Memory B cell (primary cell): ENCODE data around the gene ALKBH6.

Experiments used
- ATAC-seq: fragments of 150-1000 bp; cut with Tn5 transposase; 2 replicates; pipeline ENCODE4 v1.10.0; 2021; ENCODE audit warnings: low read depth, mild to moderate bottlenecking, moderate library complexity
- DNase-seq, 2 donors: peaks; one replicate each; pipeline ENCODE4 v3.0.0; 2022; ENCODE audit warnings: low spot score in 2 of 2
- H3K27ac Mint-ChIP-seq: one replicate; pipeline ENCODE4 v1.8.0; 2022; ENCODE audit warnings: mild to moderate bottlenecking, moderate library complexity, mixed read lengths
- H3K27me3 Mint-ChIP-seq: one replicate; pipeline ENCODE4 v1.8.0; 2022; ENCODE audit warnings: mixed read lengths
- H3K36me3 Mint-ChIP-seq: one replicate; pipeline ENCODE4 v1.8.0; 2022; ENCODE audit warnings: mild to moderate bottlenecking, mixed read lengths
- H3K4me1 Mint-ChIP-seq: one replicate; pipeline ENCODE4 v1.8.0; 2022; ENCODE audit warnings: mixed read lengths
- H3K4me3 Mint-ChIP-seq: one replicate; pipeline ENCODE4 v1.8.0; 2022; ENCODE audit warnings: mild to moderate bottlenecking, moderate library complexity, mixed read lengths
- H3K9me3 Mint-ChIP-seq: one replicate; pipeline ENCODE4 v1.8.0; 2022; ENCODE audit warnings: mixed read lengths

ALKBH6 gene

DNA sequence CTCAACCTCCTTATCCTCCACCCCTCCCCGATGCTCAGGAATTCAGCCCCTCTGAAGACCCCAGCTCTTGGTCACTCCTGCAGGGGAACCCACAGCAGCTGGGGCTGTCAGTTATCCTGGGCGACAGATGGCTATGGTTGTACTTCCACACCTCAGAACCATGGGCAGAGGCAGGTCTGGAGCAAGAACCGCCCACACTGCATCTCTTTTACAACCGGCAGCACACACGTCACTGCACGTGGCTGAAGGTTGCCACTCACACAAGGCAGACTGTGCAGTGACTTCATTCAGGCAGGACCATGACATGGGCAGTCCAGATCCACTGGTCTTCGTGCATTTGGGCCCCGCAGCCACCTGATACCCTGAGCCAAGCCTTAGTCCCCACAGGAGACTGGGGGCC is 40.5 kb downstream of the ALKBH6 start:
- Mint-ChIP-seq H3K36me3 (no peaks in the 10 kb centered on the region), H3K4me1 (no peaks in the 10 kb centered on the region), H3K27me3 (peaks cover 14% of the 10 kb centered on the region), H3K4me3 (no peak overlapping the region), H3K27ac (no peak overlapping the region), H3K9me3 (no peaks in the 10 kb centered on the region)
- no peak for ATAC-seq
- no peak for DNase-seq

DNA sequence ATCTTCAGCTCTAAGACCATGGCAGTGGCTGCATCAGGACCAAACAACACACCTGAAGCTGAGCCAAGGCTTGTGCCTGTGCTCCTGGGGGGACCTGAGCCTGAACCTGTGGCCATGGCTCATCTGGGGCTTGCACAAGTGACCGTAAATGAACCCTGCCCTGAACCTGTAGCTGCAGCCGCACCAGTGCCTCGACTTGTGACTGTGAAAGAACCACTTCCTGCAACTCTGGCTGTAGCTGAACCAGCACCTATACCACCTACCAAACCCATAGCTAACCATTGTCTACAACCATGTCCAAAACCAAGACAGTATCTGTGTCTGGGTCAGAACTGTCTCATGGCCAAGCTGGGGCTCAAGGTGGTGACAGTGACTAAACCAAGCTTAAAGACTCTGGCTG is 47.2 kb downstream of the ALKBH6 start:
- no peaks in the 10 kb centered on the region for H3K9me3 Mint-ChIP-seq
- no peak overlapping the region for H3K27ac Mint-ChIP-seq
- H3K36me3 Mint-ChIP-seq = no peaks in the 10 kb centered on the region
- no peak overlapping the region for H3K4me3 Mint-ChIP-seq
- DNase-seq (no peak), ATAC-seq (no peak)
- H3K4me1 Mint-ChIP-seq = no peaks in the 10 kb centered on the region
- peaks cover 13% of the 10 kb centered on the region for H3K27me3 Mint-ChIP-seq

DNA sequence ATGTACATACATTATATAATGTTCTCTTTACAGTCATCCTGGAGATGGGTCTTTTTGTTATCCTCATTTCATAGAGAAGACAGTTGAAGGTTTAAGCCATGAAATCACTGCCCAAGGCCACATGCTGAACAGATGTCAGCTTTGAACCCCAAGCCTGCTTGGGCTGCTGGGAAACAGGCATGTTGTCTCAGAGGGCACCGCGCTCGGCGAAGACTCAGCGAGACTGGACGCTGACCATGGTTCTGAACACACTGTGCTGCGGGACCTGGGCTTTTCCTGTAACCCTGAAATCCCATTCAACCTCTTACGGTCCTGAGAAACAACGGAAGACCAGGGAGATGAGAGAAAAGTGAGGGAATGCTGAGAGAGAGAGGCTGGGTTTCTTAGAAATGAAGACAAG is 50.5 kb downstream of the ALKBH6 start:
- peaks cover 16% of the 10 kb centered on the region for H3K27me3 Mint-ChIP-seq
- DNase-seq (no peak), ATAC-seq (no peak)
- H3K36me3 Mint-ChIP-seq = no peaks in the 10 kb centered on the region
- no peak overlapping the region for H3K4me3 Mint-ChIP-seq
- no peak overlapping the region for H3K27ac Mint-ChIP-seq
- H3K4me1 Mint-ChIP-seq = peaks cover 8% of the 10 kb centered on the region
- no peaks in the 10 kb centered on the region for H3K9me3 Mint-ChIP-seq

DNA sequence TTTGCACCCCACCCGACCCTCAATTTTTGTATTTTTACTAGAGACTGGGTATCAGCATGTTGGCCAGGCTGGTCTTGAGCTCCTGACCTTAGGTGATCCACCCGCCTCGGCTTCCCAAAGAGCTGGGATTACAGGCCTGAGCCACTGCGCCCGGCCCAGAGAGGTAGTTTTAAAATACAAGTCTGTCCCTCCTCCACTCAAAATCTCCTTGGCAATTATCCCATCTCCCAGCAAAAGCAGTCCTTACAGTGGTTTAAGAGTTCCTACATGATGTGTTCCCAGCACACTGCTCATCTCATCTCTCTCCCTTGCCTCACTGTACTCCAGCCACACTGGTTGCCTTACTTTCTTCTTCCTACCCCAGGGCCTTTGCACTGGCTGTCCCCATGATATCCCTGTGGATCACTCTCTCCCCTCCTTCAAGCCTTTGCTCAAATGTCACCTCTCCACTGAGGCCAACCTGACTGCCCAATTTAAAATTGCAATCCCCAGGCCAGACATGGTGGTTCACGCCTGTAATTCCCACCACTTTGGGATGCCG is 53.5 kb downstream of the ALKBH6 start:
- Mint-ChIP-seq H3K36me3 (no peaks in the 10 kb centered on the region), H3K9me3 (no peaks in the 10 kb centered on the region), H3K27ac (no peak overlapping the region), H3K4me1 (peaks cover 9% of the 10 kb centered on the region), H3K27me3 (peaks cover 10% of the 10 kb centered on the region), H3K4me3 (peak overlapping the region; percentile 12)
- no peak for DNase-seq
- no peak for ATAC-seq

DNA sequence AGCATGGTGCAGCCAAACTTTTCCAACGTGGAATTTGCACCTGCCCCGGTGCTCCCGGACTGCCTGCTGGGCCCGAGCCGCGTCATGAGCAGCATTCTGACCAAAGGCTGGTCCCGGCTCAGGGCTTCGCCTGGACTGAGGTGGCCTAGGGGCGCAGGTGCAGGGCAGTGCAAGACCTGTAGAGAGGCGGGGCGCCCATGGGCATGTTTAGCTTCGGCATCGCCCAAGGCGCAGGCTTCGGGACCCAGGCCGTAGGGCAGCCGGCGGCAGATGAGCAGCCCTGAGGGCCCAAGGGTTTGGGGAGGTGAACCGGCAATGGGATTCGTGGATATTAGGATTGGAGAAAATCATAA is 54.1 kb downstream of the ALKBH6 start:
- Mint-ChIP-seq H3K36me3 (no peaks in the 10 kb centered on the region), H3K27ac (no peak overlapping the region), H3K4me1 (peaks cover 12% of the 10 kb centered on the region), H3K4me3 (peak overlapping the region; percentile 52), H3K27me3 (peaks cover 13% of the 10 kb centered on the region), H3K9me3 (no peaks in the 10 kb centered on the region)
- DNase-seq = no peak
- ATAC-seq = no peak
